ENCODE results near the gene GCFC2. TPM values are rescaled to one million over a fixed set of nuclear protein-coding genes. Genes with fewer than 3 reads are reported as not detected.

GCFC2 gene
- polyA plus RNA-seq (2011; rRNA removed) = 14.3 and 16.8 TPM in 2 replicates
- polyA minus RNA-seq (2011; rRNA and poly(A)+ RNA removed) = 4.8 and 9.0 TPM in 2 replicates

DNA sequence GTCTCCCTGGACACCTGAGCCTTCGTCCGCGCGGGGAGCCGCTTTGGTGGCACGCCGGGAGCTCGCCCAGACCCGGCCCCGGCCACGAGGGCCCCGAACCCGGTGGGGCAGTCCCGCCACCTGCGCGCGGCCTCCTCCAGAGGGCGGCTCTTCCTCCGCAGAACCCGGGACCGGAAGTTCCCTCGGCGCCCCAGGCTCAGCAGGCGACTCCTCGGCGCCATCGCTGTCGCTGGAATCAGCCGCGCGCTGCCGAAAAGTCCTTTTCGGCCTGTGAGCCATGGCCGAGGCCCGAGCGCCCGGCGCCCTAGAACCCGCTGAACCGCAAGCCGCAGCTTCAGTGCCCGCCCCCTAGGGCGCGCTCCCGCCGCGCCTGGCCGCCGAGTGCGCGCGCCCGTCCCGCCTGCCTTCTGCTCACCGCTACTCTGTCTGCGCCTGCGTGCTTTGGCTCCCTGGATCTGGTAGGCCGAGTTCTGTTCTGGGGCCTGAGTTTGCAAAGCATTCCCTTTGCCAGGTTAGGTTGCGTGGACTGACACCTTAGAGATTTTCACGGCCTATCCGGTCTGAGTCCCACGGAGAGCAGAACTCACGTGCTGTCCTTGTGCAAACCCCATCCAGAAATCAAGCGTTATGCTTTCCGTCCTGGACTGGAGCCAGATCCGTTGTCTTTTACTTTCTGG lies at the start of gene GCFC2:
GCFC2 (minus strand) TSS at position 339 of the 677 bp plus-strand sequence; CDS start at position 279, 60 bp downstream.
- DNase-seq (ENCODE audit: low read depth, low spot score) = peak; percentile 51
- CTCF ChIA-PET = interaction anchor here (1.1 to 1.6 kb wide), 5 partner anchors 9 to 889 kb away, joined by 3 to 6 read pairs (median 4); no protein-coding TSS in a partner anchor
- Histone ChIP-seq H3K4me3 (ENCODE audit: low read depth, low read length) (peak within 1 kb of the TSS; percentile 72), H3K27me3 (ENCODE audit: control insufficient read depth, insufficient read depth, low read length) (no peaks in the 10 kb centered on the region), H3K9me3 (ENCODE audit: control insufficient read depth, insufficient read depth, low read length) (peaks cover 5% of the 10 kb centered on the region; the same call in 1 of the 2 replicates), H3K27ac (ENCODE audit: low read depth, low read length) (peak within 1 kb of the TSS; percentile 84)
- TF ChIP-seq, protein P1, sequence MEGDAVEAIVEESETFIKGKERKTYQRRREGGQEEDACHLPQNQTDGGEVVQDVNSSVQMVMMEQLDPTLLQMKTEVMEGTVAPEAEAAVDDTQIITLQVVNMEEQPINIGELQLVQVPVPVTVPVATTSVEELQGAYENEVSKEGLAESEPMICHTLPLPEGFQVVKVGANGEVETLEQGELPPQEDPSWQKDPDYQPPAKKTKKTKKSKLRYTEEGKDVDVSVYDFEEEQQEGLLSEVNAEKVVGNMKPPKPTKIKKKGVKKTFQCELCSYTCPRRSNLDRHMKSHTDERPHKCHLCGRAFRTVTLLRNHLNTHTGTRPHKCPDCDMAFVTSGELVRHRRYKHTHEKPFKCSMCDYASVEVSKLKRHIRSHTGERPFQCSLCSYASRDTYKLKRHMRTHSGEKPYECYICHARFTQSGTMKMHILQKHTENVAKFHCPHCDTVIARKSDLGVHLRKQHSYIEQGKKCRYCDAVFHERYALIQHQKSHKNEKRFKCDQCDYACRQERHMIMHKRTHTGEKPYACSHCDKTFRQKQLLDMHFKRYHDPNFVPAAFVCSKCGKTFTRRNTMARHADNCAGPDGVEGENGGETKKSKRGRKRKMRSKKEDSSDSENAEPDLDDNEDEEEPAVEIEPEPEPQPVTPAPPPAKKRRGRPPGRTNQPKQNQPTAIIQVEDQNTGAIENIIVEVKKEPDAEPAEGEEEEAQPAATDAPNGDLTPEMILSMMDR (IDR thresholded peaks at IDR 0.05; ENCODE audit: low read depth, low read length) = peak; percentile 47
- POLR2A ChIA-PET = interaction anchor here (1.3 kb wide), 1 partner anchor 64 kb away, joined by 4 read pairs; the partner anchor contains the start of gene MRPL19

DNA sequence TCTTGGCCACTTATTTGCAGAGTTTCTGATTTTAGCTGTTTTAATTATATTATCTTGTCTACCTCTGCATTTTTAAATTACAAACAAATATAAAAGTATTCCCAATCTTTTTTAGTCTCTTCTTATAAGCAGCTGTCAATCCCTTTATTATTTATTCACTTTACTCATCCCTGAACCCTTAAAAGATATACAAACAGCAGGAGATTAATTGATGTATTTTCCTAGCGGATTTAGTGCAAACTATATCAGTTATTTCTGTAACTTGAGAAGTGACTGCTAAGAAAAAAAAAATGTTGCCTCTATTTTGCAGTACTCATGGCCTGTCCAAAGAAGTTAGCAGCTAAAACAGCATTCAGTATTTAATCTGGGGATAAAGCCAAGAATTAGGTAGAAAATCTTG lies 42.1 kb upstream of the GCFC2 start:
- H3K27ac ChIP-seq (ENCODE audit: low read depth, low read length) = no peak overlapping the region
- H3K27me3 ChIP-seq (ENCODE audit: control insufficient read depth, insufficient read depth, low read length) = no peaks in the 10 kb centered on the region
- DNase-seq (ENCODE audit: low read depth, low spot score) = no peak
- H3K9me3 ChIP-seq (ENCODE audit: control insufficient read depth, insufficient read depth, low read length) = no peaks in the 10 kb centered on the region
- TF ChIP-seq, protein P1 (IDR thresholded peaks at IDR 0.05; ENCODE audit: low read depth, low read length) = no peak
- ChIA-PET POLR2A (no interaction called here), CTCF (no interaction called here)
- no peak overlapping the region for H3K4me3 ChIP-seq (ENCODE audit: low read depth, low read length)

DNA sequence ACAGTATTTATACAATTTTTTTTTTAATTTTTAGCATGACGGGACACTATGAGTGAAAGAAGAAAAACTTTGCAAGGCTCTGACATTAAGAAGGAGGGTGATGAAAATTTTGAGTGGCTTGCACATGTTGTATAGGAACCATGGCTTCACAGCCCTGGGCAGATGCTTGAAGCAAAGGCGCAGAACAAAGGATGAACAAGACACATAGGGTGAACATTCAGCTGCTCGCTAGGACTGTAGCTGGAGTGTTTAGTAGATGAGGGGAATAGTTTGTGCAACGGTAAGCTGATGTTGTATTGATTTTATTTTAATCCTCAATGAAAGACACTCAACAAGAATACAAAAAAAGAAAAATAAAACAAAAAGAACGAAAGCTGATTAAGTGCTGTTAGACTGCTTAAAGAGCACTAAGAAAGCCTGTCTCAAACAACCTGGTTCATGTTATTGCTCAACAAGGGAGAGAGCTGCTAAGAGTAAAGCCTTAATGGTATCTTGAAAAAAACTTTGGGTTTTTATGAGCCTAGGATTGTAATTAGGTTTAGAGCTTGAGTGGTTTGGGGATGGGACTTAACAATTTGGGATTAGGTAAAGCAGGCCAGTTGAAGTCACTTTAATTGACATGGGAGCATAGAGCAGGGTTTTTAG lies 41.2 kb upstream of the GCFC2 start:
- Histone ChIP-seq H3K9me3 (ENCODE audit: control insufficient read depth, insufficient read depth, low read length) (no peaks in the 10 kb centered on the region), H3K27me3 (ENCODE audit: control insufficient read depth, insufficient read depth, low read length) (no peaks in the 10 kb centered on the region), H3K27ac (ENCODE audit: low read depth, low read length) (no peak overlapping the region), H3K4me3 (ENCODE audit: low read depth, low read length) (no peak overlapping the region)
- TF ChIP-seq, protein P1 (IDR thresholded peaks at IDR 0.05; ENCODE audit: low read depth, low read length) = no peak
- ChIA-PET POLR2A (no interaction called here), CTCF (no interaction called here)
- DNase-seq (ENCODE audit: low read depth, low spot score) = no peak

DNA sequence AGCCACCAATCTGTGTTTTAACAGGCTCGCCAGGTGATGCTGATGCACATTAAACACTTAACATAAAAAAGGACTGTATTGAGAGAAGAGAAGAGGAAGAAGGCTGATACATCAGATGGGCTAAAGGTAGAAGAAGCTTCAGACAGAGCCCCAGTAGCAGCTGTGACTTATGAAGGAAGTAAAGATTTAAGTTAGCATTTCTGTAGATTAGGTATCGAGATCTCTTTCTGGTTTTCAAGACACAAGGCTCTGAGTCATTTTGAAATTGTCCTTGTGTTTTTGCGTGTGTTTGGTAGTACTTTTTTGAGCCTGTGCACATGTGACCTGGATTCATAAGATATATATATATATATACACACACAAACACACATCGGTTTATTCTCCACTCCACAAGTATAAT lies 40.6 kb upstream of the GCFC2 start:
- Histone ChIP-seq H3K4me3 (ENCODE audit: low read depth, low read length) (no peak overlapping the region), H3K9me3 (ENCODE audit: control insufficient read depth, insufficient read depth, low read length) (no peaks in the 10 kb centered on the region), H3K27me3 (ENCODE audit: control insufficient read depth, insufficient read depth, low read length) (no peaks in the 10 kb centered on the region), H3K27ac (ENCODE audit: low read depth, low read length) (no peak overlapping the region)
- ChIA-PET POLR2A (no interaction called here), CTCF (no interaction called here)
- DNase-seq (ENCODE audit: low read depth, low spot score) = no peak
- TF ChIP-seq, protein P1 (IDR thresholded peaks at IDR 0.05; ENCODE audit: low read depth, low read length) = no peak

DNA sequence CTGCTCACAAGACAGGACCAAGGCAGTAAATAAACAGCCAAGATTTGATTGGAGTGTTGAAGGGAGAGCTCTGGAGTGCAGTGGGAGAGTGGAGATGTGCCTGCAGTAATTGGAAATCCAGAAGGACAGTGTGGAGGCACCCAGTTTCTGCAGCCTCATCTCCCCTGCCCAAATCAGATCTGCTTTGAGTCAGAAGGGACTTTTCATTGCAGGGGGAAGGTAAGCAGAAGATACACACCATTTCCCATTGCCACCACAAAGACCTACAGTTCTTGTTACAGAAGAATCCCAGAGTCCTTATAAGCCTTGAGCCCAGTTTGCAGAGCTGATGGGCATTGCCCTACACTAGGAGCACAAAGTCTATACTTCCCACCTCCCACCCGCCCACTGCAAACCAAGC lies 27.2 kb upstream of the GCFC2 start:
- TF ChIP-seq, protein P1 (IDR thresholded peaks at IDR 0.05; ENCODE audit: low read depth, low read length) = no peak
- CTCF ChIA-PET = no interaction called here
- Histone ChIP-seq H3K4me3 (ENCODE audit: low read depth, low read length) (no peak overlapping the region), H3K27ac (ENCODE audit: low read depth, low read length) (no peak overlapping the region), H3K27me3 (ENCODE audit: control insufficient read depth, insufficient read depth, low read length) (no peaks in the 10 kb centered on the region), H3K9me3 (ENCODE audit: control insufficient read depth, insufficient read depth, low read length) (no peaks in the 10 kb centered on the region)
- no peak for DNase-seq (ENCODE audit: low read depth, low spot score)
- POLR2A ChIA-PET = no interaction called here

Data from AG04450 (cell line).